AG10803 (cell line): ENCODE results near the gene VN1R5.

ENCODE experiments used
- DNase-seq: peaks from one replicate; pipeline ENCODE4 v3.0.0; 2010; ENCODE audit warnings: low read depth
- H3K4me3 ChIP-seq: 2 replicates; pipeline ENCODE4 v1.5.1; 2011; ENCODE audit warnings: mild to moderate bottlenecking, low read length, control low read depth
- TF ChIP-seq, protein P1 (sequence below): conservative IDR thresholded peaks from 2 replicates; pipeline ENCODE4 v1.5.1; 2011; ENCODE audit warnings: mild to moderate bottlenecking, low read length, control low read depth, inconsistent platforms

VN1R5 gene

DNA sequence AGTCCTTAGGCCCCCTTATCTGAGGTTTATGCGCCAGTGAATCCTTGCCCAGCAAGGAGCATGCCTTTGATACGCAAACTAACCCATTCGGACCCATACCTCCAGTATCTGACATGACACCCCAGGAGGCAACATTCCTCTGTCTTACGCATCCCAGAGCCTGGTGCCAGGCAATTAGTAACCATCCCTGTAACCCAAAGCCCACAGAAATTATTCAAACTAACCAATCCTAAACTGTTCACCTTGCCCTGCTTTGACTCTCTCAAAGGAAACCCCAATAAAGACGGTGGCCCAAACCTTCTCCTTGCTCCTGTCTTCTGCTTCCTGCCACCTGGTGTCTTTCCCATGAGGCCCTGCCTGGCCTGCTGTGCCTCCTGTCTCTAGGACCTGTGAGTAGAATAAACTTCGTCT lies 39.4 kb downstream of the VN1R5 start:
- H3K4me3 ChIP-seq = no peak overlapping the region
- peak; percentile 21 for DNase-seq
- TF ChIP-seq, protein P1, sequence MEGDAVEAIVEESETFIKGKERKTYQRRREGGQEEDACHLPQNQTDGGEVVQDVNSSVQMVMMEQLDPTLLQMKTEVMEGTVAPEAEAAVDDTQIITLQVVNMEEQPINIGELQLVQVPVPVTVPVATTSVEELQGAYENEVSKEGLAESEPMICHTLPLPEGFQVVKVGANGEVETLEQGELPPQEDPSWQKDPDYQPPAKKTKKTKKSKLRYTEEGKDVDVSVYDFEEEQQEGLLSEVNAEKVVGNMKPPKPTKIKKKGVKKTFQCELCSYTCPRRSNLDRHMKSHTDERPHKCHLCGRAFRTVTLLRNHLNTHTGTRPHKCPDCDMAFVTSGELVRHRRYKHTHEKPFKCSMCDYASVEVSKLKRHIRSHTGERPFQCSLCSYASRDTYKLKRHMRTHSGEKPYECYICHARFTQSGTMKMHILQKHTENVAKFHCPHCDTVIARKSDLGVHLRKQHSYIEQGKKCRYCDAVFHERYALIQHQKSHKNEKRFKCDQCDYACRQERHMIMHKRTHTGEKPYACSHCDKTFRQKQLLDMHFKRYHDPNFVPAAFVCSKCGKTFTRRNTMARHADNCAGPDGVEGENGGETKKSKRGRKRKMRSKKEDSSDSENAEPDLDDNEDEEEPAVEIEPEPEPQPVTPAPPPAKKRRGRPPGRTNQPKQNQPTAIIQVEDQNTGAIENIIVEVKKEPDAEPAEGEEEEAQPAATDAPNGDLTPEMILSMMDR = no peak

DNA sequence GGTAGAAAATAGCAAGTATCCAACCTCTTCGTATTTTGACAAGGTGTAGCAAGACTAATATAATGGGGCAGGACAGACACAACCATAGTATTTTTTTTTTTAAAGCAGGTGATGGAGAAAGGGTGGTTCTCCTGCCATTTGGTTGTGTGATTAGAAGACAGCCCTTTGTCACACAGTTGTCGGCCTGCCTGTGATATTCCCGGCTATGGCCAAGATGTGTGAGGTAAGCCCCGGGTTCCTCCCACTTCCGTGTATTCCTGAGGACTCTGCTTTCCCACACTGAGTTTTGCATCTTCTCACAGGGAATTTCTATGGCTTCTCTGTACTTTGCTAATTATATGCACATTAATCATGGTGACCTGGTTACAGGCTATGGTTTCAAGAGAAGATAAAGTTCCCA lies 39.9 kb downstream of the VN1R5 start:
- TF ChIP-seq, protein P1 = no peak
- no peak overlapping the region for H3K4me3 ChIP-seq
- no peak for DNase-seq

DNA sequence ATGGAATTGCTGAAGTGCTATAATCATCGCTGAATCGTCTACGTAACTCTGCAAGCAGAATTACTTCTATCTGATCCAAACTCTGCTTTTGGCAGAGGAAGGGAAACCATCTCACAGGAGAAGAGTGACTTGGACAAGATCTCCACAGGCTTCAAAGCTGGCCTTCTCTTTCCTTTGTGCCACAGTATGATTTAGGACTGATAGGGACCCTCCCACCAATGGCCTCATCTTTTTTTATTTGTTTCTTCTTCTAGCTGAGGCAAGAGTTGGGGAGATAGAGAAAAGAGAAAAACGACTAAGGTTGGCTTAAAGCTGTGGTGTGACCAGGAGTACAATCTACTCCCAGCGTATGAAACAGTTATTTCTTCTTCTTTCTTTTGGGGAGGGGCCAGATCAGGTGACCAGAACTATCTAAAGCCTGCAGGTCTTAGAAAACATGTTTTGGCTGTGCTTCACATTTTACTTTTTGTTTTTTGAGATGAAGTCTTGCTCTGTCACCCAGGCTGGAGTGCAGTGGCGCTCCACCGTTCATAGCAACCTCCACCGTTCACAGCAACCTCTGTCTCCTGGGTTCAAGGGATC lies 40.8 kb downstream of the VN1R5 start:
- TF ChIP-seq, protein P1 = no peak
- no peak for DNase-seq
- H3K4me3 ChIP-seq = no peak overlapping the region

DNA sequence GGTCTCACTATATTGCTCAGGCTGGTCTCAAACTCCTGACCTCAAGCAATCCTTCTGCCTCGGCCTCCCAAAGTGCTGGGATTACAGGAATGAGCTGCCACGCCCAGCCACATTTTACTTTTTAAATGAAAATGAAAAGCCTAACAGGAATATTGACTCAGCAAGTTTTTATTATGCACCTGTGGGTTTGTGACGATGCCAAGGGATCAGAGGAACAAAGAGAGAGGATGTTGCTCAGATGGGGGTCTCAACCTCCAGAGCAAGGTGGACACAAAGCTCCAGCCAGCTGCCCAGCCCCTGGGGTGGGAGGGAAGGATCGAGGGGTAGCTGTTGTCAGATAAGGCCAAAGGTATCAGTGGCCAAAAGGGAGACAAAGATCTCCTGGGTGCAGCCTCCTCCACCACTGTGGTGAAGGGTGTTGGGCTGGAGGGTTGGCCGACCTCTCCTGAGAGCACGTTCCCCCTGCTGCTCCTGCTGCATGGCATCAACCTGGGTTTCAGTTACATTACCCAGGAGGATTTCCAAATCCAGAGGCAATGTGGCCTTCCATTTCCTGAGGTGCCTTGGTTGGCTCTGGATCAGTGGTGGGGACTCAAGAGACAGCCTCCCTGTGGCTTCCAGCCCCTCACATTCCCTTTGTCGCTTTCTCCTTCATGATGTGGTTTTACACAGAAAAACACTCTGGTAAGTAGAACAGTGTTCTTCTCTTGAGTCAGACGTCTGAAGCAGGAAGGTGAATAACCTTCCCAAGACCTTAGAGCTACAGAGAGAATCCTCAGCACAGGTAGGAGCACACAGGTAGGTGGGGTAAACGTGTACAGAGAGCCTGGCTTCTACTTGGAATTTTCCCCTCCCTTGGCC lies 41.6 kb downstream of the VN1R5 start:
- DNase-seq = no peak
- no peak overlapping the region for H3K4me3 ChIP-seq
- TF ChIP-seq, protein P1 = no peak

DNA sequence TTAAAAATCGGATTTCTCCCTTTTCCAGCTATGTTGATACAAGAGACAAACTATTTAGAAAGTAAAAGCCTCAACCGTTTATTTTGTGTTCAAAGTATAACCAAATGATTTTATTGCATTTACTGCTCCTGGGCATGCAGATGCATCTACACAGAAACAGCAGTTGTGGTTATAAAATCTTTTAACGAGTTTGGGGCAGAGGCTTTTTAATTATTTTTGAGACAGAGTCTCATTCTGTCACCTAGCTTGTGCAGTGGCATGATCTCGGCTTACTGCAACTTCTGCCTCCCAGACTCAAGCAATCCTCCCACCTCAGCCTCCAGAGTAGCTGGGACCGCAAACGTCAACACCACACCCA lies 42.2 kb downstream of the VN1R5 start:
- DNase-seq = no peak
- H3K4me3 ChIP-seq = no peak overlapping the region
- TF ChIP-seq, protein P1 = no peak

DNA sequence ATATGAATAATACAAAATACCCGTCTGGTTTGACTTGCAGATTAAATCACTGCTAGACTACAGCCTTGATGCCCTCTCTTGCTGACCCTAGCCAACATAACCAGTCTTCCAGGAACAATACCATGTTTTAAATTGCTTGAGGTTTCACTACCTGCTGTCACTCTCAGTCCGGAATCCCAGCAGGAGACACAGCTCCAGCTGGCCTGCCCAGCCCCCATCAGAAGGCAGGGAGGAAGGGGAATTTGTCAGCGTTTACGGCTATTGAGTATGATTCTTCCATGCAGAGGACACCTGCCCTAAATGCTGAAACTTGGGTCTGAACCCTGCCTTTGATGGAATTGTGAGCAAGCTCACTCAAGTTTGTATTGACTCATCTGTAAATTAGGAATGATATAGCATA lies 42.8 kb downstream of the VN1R5 start:
- H3K4me3 ChIP-seq = no peak overlapping the region
- TF ChIP-seq, protein P1 = no peak
- DNase-seq = no peak
